WTC11 (cell line): ENCODE results near the gene MED27.

Experiments
- CTCF ChIP-seq: fragments of 200-600 bp; IDR thresholded peaks from 2 replicates; pipeline ENCODE4 v1.8.0; 2022; ENCODE audit warnings: antibody characterized with exemption
- ETV6 ChIP-seq: sonication (generic); formaldehyde crosslinking; IDR thresholded peaks from 2 replicates; pipeline ENCODE4 v1.8.1; 2022; ENCODE audit warnings: mild to moderate bottlenecking, missing genetic modification reagents
- GRHL2 ChIP-seq: fragments of 250-450 bp; sonication (Bioruptor Pico); IDR thresholded peaks from 2 replicates; pipeline ENCODE4 v1.8.0; 2022; ENCODE audit warnings: mild to moderate bottlenecking, moderate library complexity; ENCODE audit not compliant: insufficient replicate concordance, severe bottlenecking
- ZBTB21 ChIP-seq: sonication (generic); formaldehyde crosslinking; IDR thresholded peaks from 2 replicates; pipeline ENCODE4 v1.8.1; 2023; ENCODE audit warnings: mild to moderate bottlenecking, missing genetic modification reagents, borderline replicate concordance
- TF ChIP-seq, protein P1 (sequence below): sonication (generic); formaldehyde crosslinking; IDR thresholded peaks from 2 replicates; pipeline ENCODE4 v1.8.0; 2022; ENCODE audit warnings: mild to moderate bottlenecking, missing genetic modification reagents

DNA sequence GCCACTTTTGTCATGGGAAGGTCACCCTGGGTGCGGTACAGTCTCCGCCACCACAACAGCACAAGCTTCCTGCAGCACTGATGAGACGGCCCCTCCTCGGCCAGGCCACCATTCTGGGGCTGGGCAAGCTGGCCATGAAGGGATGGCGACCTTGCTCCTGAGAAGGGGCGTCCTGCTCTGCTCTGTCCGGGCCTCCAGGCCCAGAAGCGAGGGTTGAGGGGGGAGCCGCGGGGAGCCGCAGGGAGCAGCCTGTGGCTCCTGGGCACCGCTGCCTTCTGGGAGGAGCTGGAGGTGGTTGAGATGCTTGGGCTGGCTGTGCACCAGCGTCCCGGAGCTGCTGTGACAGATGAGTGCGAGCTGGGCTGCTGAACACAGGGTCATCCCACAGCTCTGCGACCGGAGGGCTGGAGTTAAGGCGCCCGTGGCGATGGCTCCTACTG, 255.5 kb downstream of the MED27 start:
- TF ChIP-seq, protein P1, sequence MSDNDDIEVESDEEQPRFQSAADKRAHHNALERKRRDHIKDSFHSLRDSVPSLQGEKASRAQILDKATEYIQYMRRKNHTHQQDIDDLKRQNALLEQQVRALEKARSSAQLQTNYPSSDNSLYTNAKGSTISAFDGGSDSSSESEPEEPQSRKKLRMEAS (CRISPR knock-in tag), result no peak
- no peak for TF ChIP-seq ZBTB21
- TF ChIP-seq CTCF, result no peak
- no peak for TF ChIP-seq ETV6 (CRISPR knock-in tag)
- no peak for TF ChIP-seq GRHL2 (CRISPR knock-in tag)
